Amniotic stem cell (primary cell): ENCODE measurements around the gene ZRANB3.
"Not testable (repeated sequence)": the region's sequence is repeated elsewhere in the genome, so short reads cannot be mapped to it uniquely, and the experiment has no call there.

Experiments used
- DNase-seq: peaks from one replicate; lab custom pipeline; 2025; lab: John Stamatoyannopoulos, UW

The ZRANB3 gene

GRCh38 chr2:135485441-135485840, 45.6 kb downstream of the ZRANB3 start:
- no peak for DNase-seq

GRCh38 chr2:135475128-135475527, 55.9 kb downstream of the ZRANB3 start:
- no peak for DNase-seq

GRCh38 chr2:135473567-135473966, 57.5 kb downstream of the ZRANB3 start:
- DNase-seq, result no peak

GRCh38 chr2:135471106-135471505, 59.9 kb downstream of the ZRANB3 start:
- DNase-seq, result no peak

GRCh38 chr2:135457279-135457678, 73.7 kb downstream of the ZRANB3 start:
- DNase-seq, result no peak

GRCh38 chr2:135456835-135457234, 74.2 kb downstream of the ZRANB3 start:
- DNase-seq, result no peak

- DNase-seq, result no peak
These were observed 74.6 kb downstream of the ZRANB3 start for GRCh38 chr2:135456431-135456830.

GRCh38 chr2:135454608-135455007, 76.4 kb downstream of the ZRANB3 start:
- DNase-seq, result no peak

GRCh38 chr2:135453027-135453426, 78.0 kb downstream of the ZRANB3 start:
- not testable (repeated sequence) for DNase-seq

GRCh38 chr2:135451966-135452365, 79.1 kb downstream of the ZRANB3 start:
- DNase-seq, result no peak

- not testable (repeated sequence) for DNase-seq
These were observed 88.0 kb downstream of the ZRANB3 start for GRCh38 chr2:135443013-135443412.

GRCh38 chr2:135435155-135435554, 95.9 kb downstream of the ZRANB3 start:
- DNase-seq, result not testable (repeated sequence)

- DNase-seq, result no peak
These were observed 106.2 kb downstream of the ZRANB3 start for GRCh38 chr2:135424849-135425248.

GRCh38 chr2:135422898-135423297, 108.1 kb downstream of the ZRANB3 start:
- no peak for DNase-seq

- no peak for DNase-seq
These were observed 119.4 kb downstream of the ZRANB3 start for GRCh38 chr2:135411646-135412045.

GRCh38 chr2:135409436-135409835, 121.6 kb downstream of the ZRANB3 start:
- no peak for DNase-seq

- DNase-seq, result not testable (repeated sequence)
These were observed 134.8 kb downstream of the ZRANB3 start for GRCh38 chr2:135396259-135396658.

- DNase-seq, result no peak
These were observed 144.0 kb downstream of the ZRANB3 start for GRCh38 chr2:135386993-135387392.

- DNase-seq, result no peak
These were observed 152.4 kb downstream of the ZRANB3 start for GRCh38 chr2:135378591-135378990.

GRCh38 chr2:135373702-135374101, 157.3 kb downstream of the ZRANB3 start:
- DNase-seq, result no peak

GRCh38 chr2:135349941-135350340, 181.1 kb downstream of the ZRANB3 start:
- DNase-seq, result no peak

GRCh38 chr2:135348096-135348704, 182.8 kb downstream of the ZRANB3 start:
- not testable (repeated sequence) for DNase-seq

GRCh38 chr2:135337071-135337470, 193.9 kb downstream of the ZRANB3 start:
- no peak for DNase-seq

- no peak for DNase-seq
These were observed 195.8 kb downstream of the ZRANB3 start for GRCh38 chr2:135335256-135335655.
